MM.1S (cell line): ENCODE measurements around the gene MAGI1.

Experiments used
- CTCF ChIP-seq: fragments of 300-600 bp; sonication (generic); IDR thresholded peaks from 2 replicates; pipeline ENCODE4 v1.5.1; 2016; ENCODE audit warnings: antibody characterized with exemption, low read length, mixed read lengths
- EZH2 ChIP-seq: fragments of 300-600 bp; sonication (generic); optimal IDR thresholded peaks from 2 replicates; pipeline ENCODE3; 2017; ENCODE audit warnings: low read depth, mild to moderate bottlenecking, antibody characterized with exemption, low read length, mixed read lengths
- EZH2phosphoT487 ChIP-seq: fragments of 300-600 bp; sonication (generic); IDR thresholded peaks from 2 replicates; pipeline ENCODE4 v1.6.1; 2018; ENCODE audit warnings: antibody characterized with exemption, low read length

GRCh38 chr3:65883613-65884012 lies 155.1 kb downstream of the MAGI1 start:
- no peak for TF ChIP-seq CTCF
- TF ChIP-seq EZH2phosphoT487 = no peak
- no peak for TF ChIP-seq EZH2
